Lower lobe of right lung (tissue), 2 donors: ENCODE results near the gene AHCYL1. TPM values are rescaled to one million over a fixed set of nuclear protein-coding genes. Genes with fewer than 3 reads are reported as not detected.

Experiments
- ATAC-seq, 2 donors: fragments of 200-7000 bp; cut with Tn5 transposase; one replicate each; pipeline ENCODE4 v1.9.1; 2020 to 2022; ENCODE audit warnings: mild to moderate bottlenecking in 2 of 2, moderate library complexity in 2 of 2
- DNase-seq: peaks from one replicate; pipeline ENCODE4 v3.0.0-alpha.2; 2020
- H3K27ac ChIP-seq: fragments of 200-600 bp; one replicate; pipeline ENCODE4 v1.8.0; 2022
- H3K27me3 ChIP-seq: fragments of 200-600 bp; one replicate; pipeline ENCODE4 v1.8.0; 2022; ENCODE audit warnings: low read depth
- H3K36me3 ChIP-seq: fragments of 200-600 bp; one replicate; pipeline ENCODE4 v1.8.0; 2022; ENCODE audit warnings: mild to moderate bottlenecking
- H3K4me1 ChIP-seq: fragments of 200-600 bp; one replicate; pipeline ENCODE4 v1.8.0; 2022
- H3K4me3 ChIP-seq: fragments of 200-600 bp; one replicate; pipeline ENCODE4 v1.8.0; 2022; ENCODE audit warnings: mild to moderate bottlenecking
- H3K9me3 ChIP-seq: fragments of 200-600 bp; one replicate; pipeline ENCODE4 v1.8.0; 2022
- intact Hi-C: fragments of 100-400 bp; cut with DNase I; formaldehyde crosslinking; loops from one replicate; pipeline ENCODE4 v1.11.0; 2022
- total RNA-seq: library from RNA; stranded (reverse); fragmentation: NEBNext Ultra II Directional; extraction: Animal tissue kit (Norgen Biotek cat#: 25700); gene quantifications from one replicate; pipeline ENCODE4 v1.2.1, GENCODE V29; 2021
- TF ChIP-seq, protein P1 (sequence below): fragments of 200-600 bp; IDR thresholded peaks from one replicate; pipeline ENCODE4 v1.8.0; 2022; ENCODE audit warnings: antibody characterized with exemption, mild to moderate bottlenecking
- donor health status: DM: no; HTN: yes; CAD: no; lungs with severe emphysema.

The AHCYL1 gene
- total RNA-seq, 1 donor from 2014 or later: 83.9 TPM

DNA sequence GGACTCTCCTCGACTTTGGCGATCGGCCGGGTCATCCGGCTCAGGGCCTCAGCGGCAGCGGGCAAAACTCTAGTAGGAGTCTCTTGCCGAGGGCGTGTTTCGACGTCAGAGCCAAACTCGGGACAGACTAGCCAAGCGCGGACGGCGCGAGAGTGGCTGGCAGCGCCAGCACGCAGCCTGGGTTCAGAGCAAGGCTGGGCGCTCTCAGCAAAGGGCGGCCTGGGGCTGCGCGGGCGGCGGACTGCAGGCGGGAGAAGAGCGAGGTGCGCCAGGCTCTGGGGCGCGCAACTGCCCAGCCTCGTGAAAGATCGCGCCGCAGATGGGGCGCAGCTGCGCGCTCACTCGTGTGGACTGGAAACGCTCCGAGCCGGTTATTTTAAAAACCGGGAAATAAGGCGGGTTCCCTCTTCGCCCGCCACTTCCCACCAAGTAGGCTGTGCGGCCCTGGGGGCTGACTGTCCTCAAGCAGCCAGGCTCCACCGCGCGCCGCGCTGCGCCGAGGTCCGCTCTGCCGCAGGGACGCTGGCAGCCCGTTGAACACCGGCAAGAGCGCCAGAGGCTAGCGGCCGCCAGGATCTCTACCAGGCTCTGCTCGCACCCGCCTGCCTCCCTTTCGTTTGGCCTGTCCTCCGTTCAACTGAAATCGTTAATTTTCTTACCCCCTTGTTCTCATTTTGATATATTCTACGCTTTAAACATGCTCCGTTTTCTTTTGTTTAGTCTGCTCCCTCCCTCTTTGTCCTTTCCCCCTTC lies 83.5 kb downstream of the AHCYL1 start:
- DNase-seq: no peak
- Histone ChIP-seq H3K27ac (no peak overlapping the region), H3K4me3 (no peak overlapping the region), H3K36me3 (no peaks in the 10 kb centered on the region), H3K4me1 (peaks cover 27% of the 10 kb centered on the region), H3K27me3 (peaks cover 66% of the 10 kb centered on the region), H3K9me3 (no peaks in the 10 kb centered on the region)
- intact Hi-C loops: no loop called here
- ATAC-seq: no peak
- TF ChIP-seq, protein P1, sequence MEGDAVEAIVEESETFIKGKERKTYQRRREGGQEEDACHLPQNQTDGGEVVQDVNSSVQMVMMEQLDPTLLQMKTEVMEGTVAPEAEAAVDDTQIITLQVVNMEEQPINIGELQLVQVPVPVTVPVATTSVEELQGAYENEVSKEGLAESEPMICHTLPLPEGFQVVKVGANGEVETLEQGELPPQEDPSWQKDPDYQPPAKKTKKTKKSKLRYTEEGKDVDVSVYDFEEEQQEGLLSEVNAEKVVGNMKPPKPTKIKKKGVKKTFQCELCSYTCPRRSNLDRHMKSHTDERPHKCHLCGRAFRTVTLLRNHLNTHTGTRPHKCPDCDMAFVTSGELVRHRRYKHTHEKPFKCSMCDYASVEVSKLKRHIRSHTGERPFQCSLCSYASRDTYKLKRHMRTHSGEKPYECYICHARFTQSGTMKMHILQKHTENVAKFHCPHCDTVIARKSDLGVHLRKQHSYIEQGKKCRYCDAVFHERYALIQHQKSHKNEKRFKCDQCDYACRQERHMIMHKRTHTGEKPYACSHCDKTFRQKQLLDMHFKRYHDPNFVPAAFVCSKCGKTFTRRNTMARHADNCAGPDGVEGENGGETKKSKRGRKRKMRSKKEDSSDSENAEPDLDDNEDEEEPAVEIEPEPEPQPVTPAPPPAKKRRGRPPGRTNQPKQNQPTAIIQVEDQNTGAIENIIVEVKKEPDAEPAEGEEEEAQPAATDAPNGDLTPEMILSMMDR: no peak

DNA sequence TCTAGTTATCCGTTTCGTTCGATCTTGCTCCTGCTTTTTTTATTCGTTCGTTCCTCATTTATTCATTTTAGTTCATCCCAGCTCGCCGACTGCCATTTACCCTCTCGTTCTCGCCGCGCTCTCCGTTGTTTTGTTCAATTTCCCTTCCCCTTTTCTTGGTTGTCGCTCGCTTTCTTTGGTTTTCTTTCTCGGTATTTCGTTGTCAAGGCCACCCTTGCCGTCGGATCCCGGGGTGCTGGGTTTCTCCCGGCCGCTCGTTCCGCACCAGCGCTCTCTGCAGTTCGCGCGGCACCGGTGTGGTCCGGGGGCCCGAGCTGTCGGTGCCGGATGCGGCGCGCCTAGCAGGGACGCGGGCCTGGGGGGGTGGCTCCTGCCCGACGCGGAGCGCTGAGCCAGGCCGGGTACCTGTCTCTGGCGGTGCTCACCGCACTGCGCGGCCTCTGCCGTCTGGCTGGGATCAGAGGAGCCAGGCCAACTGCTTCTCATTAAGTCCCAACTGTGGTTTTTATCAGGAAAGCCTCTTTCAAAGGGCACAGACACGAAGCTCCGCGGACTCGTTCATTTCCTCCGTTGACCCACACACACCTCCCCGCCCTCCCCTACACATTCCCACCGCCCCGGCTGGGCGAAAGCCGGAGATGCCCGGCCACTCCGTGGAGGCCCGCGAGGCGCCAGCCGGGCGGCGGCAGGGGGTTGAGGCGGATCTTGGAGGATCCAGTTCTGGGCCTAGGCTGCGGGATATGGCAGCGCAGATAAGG lies 84.3 kb downstream of the AHCYL1 start:
- peaks cover 27% of the 10 kb centered on the region for H3K4me1 ChIP-seq
- TF ChIP-seq, protein P1: no peak
- H3K27ac ChIP-seq: no peak overlapping the region
- H3K4me3 ChIP-seq: no peak overlapping the region
- intact Hi-C loops: no loop called here
- H3K36me3 ChIP-seq: no peaks in the 10 kb centered on the region
- H3K9me3 ChIP-seq: no peaks in the 10 kb centered on the region
- H3K27me3 ChIP-seq: peaks cover 71% of the 10 kb centered on the region
- DNase-seq: no peak
- peak; percentile 6 to 17 for ATAC-seq

DNA sequence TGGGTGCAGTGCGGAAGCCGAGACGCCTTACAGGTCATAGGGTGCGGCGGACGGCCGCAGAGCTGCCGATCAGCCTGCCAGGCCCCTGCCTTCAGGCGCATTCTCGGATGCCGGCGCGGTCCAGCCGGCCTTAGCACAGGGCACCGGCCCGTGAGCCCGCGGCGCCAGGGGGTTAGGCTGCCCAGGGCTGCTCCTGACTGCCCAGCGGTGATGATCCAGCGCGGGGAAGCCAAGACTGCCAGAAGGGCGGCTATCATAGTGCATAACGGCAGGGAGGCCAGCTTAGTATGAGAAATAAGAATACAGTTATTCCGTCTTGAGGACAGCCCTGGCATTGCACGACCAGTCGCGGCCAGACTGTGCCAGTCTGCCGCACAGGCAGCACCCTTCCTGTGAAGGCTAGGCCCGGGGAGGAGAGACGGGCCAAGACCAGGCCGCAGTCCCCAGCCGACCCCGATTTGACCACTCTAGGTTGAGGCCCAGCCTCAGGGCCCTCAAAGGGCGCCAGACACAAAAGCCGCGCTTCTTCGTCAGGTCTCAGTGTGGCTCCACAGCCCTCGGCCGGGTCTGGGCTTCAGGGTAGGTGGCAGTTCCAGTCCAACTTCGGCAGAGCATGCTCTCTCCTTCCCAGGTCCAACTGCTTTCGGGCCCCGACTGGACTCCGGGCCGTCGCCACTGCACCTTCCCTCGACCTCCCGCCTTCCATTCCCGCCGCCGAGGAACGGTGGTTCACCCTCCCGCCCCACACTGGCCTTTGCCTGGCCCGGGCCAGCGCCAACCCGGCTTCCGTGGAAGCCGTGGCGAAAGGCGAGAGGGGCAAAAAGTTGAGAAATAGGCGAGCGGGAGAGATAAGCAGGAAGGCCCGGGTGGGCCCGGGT lies 85.1 kb downstream of the AHCYL1 start:
- no peaks in the 10 kb centered on the region for H3K36me3 ChIP-seq
- intact Hi-C loops: no loop called here
- H3K27ac ChIP-seq: no peak overlapping the region
- H3K9me3 ChIP-seq: no peaks in the 10 kb centered on the region
- peaks cover 27% of the 10 kb centered on the region for H3K4me1 ChIP-seq
- DNase-seq (no peak), ATAC-seq (peak; percentile 33 to 39)
- TF ChIP-seq, protein P1: no peak
- H3K4me3 ChIP-seq: peak overlapping the region; percentile 22
- H3K27me3 ChIP-seq: peaks cover 76% of the 10 kb centered on the region

DNA sequence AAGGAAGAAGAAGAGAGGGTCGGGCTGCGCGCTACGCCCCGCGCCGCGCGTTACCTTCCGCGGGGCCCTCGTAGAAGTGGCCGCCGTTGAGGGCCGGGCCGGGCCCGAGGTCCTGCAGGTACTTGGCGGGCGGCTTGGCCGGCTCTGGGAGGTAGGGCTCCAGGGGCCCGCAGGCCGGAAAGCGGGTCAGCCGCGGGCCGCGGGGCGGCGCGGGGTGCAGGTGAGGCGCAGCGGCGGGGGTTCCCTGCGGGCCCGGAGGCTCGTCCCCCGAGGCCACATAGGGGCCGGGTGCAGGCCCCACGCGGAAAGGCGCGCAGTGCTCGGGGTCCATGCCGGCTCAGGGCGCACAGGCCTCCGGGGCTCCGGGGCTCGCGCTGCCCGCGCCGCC lies 85.7 kb downstream of the AHCYL1 start:
- Histone ChIP-seq H3K27me3 (peaks cover 78% of the 10 kb centered on the region), H3K4me1 (peaks cover 27% of the 10 kb centered on the region), H3K27ac (no peak overlapping the region), H3K9me3 (no peaks in the 10 kb centered on the region), H3K36me3 (no peaks in the 10 kb centered on the region), H3K4me3 (peak overlapping the region; percentile 22)
- TF ChIP-seq, protein P1: no peak
- DNase-seq: no peak
- ATAC-seq: peak; percentile 2 to 22
- intact Hi-C loops: no loop called here

DNA sequence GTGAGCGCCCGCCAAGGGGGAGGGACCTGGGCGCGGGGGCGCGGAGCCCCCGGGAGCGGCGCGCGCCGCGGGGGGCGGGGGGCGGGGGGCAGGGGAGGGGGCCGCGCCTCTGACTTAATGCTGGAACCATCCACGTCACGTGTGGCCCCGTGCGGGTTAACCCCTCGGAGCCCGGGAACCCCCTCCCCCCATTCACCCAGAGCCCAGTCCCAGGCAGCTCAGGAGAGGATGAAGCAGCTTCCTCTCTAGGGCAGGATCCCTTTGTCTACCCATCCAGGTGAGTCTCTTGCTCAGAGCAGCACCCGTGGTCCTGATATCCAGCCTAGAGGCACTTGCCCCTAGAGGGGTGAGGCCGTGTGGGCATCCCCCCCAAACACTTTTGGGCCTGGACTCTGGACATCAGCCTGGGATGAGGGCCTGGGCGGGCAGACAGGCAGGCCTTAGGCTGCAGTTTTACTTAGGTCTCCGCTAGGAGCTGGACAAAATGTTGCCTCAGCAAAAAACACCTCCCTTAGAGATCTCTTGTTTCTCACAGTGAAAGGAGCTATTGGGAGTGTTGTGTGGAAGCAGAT lies 86.2 kb downstream of the AHCYL1 start, which contains the start of gene ALX3:
Gene ALX3, minus strand, starts transcription at position 2 of the 572 bp plus-strand sequence. CDS start 60 bp downstream, outside the sequence.
- Histone ChIP-seq H3K4me3 (peak within 1 kb of the TSS; percentile 22), H3K4me1 (peaks cover 27% of the 10 kb centered on the region), H3K27ac (no peak within 1 kb of the TSS), H3K27me3 (peaks cover 81% of the 10 kb centered on the region), H3K36me3 (no peaks in the 10 kb centered on the region), H3K9me3 (no peaks in the 10 kb centered on the region)
- TF ChIP-seq, protein P1: no peak
- no peak for DNase-seq
- intact Hi-C loops: no loop called here
- ATAC-seq: no peak
